Hepatocyte (in vitro differentiated cells): ENCODE data around the gene GDI1. TPM values are rescaled to one million over a fixed set of nuclear protein-coding genes. Genes with fewer than 3 reads are reported as not detected.

ENCODE experiments used
- DNase-seq: peaks from one replicate; pipeline ENCODE4 v3.0.0-alpha.2; 2016; ENCODE audit warnings: low spot score
- H2AFZ ChIP-seq: fragments of 200-600 bp; sonication (generic); 2 replicates; pipeline ENCODE4 v1.6.0; 2016; ENCODE audit warnings: antibody characterized with exemption, mild to moderate bottlenecking
- H3K27ac ChIP-seq: fragments of 200-600 bp; sonication (generic); 2 replicates; pipeline ENCODE4 v1.5.1; 2016; ENCODE audit warnings: mild to moderate bottlenecking
- H3K27me3 ChIP-seq: fragments of 200-600 bp; sonication (generic); 2 replicates; pipeline ENCODE4 v1.6.1; 2016
- H3K36me3 ChIP-seq: fragments of 200-600 bp; sonication (generic); replicated peaks from 2 replicates; pipeline ENCODE4 v1.5.1; 2016; ENCODE audit warnings: low read depth; ENCODE audit not compliant: insufficient read depth
- H3K4me1 ChIP-seq: fragments of 200-600 bp; sonication (generic); 2 replicates; pipeline ENCODE4 v1.5.1; 2016; ENCODE audit warnings: mild to moderate bottlenecking, moderate library complexity; ENCODE audit not compliant: insufficient read depth
- H3K4me2 ChIP-seq: fragments of 200-600 bp; sonication (generic); 2 replicates; pipeline ENCODE4 v1.6.0; 2016
- H3K4me3 ChIP-seq: fragments of 200-600 bp; sonication (generic); 2 replicates; pipeline ENCODE4 v1.5.1; 2016; ENCODE audit warnings: mild to moderate bottlenecking
- H3K79me2 ChIP-seq: fragments of 200-600 bp; sonication (generic); 2 replicates; pipeline ENCODE4 v1.6.0; 2017; ENCODE audit warnings: mild to moderate bottlenecking
- H3K9me2 ChIP-seq: fragments of 200-600 bp; sonication (generic); replicated peaks from 2 replicates; pipeline ENCODE4 v1.6.0; 2017; ENCODE audit warnings: mild to moderate bottlenecking; ENCODE audit not compliant: insufficient read depth
- H3K9me3 ChIP-seq: fragments of 200-600 bp; sonication (generic); 2 replicates; pipeline ENCODE4 v1.5.1; 2016; ENCODE audit warnings: low read depth, mild to moderate bottlenecking
- H4K20me1 ChIP-seq: fragments of 200-600 bp; sonication (generic); 2 replicates; pipeline ENCODE4 v1.6.0; 2016; ENCODE audit warnings: mild to moderate bottlenecking; ENCODE audit not compliant: insufficient read depth, poor library complexity, severe bottlenecking
- EZH2 ChIP-seq: fragments of 200-600 bp; sonication (generic); IDR thresholded peaks from 2 replicates; pipeline ENCODE4 v1.6.1; 2016; ENCODE audit warnings: antibody characterized with exemption, mild to moderate bottlenecking, borderline replicate concordance
- EZH2phosphoT487 ChIP-seq: fragments of 200-600 bp; sonication (generic); IDR thresholded peaks from one replicate; pipeline ENCODE4 v1.6.1; 2018; ENCODE audit warnings: antibody characterized with exemption, mild to moderate bottlenecking, low read depth, moderate library complexity; ENCODE audit not compliant: unreplicated experiment, severe bottlenecking
- WGBS: methylation state at CpG from one replicate; pipeline ENCODE4 v1.1.6; 2016; ENCODE audit warnings: low lambda C conversion rate; ENCODE audit errors: missing lambda C conversion rate; 5-methylcytosine and 5-hydroxymethylcytosine counted together
- microRNA-seq: library from miRNA; unstranded; fragments of <30 nt; microRNA quantifications from one replicate; pipeline ENCODE4, GENCODE V29; 2017
- polyA plus RNA-seq: library from polyadenylated mRNA; unstranded; fragments of >200 nt; fragmentation: Nextera tagmentation; extraction: Ambion mirVana; gene quantifications from 2 replicates; pipeline ENCODE4 v1.2.1, GENCODE V29; 2016
- small RNA-seq: library from RNA; depleted of rRNA; stranded (forward); fragments of <200 nt; gene quantifications from one replicate; pipeline ENCODE3, GENCODE V24; 2014
- total RNA-seq: library from RNA; depleted of rRNA; stranded (reverse); fragments of >200 nt; gene quantifications from 2 replicates; pipeline ENCODE4 v1.2.3, GENCODE V29; 2014
- TF ChIP-seq, protein P1 (sequence below): fragments of 200-600 bp; sonication (generic); IDR thresholded peaks from 2 replicates; pipeline ENCODE4 v1.5.1; 2016; ENCODE audit warnings: antibody characterized with exemption, mild to moderate bottlenecking; ENCODE audit not compliant: poor library complexity

The GDI1 gene
- total and polyA plus RNA-seq, 2 experiments from 2014 or later = 101 to 102 TPM

- Histone ChIP-seq H3K79me2 (peaks cover 5% of the 10 kb centered on the region), H3K36me3 (no peaks in the 10 kb centered on the region), H3K9me3 (no peaks in the 10 kb centered on the region), H3K9me2 (no peaks in the 10 kb centered on the region), H3K4me1 (peaks cover 2% of the 10 kb centered on the region), H2AFZ (no peak overlapping the region), H3K27me3 (no peaks in the 10 kb centered on the region), H3K4me3 (no peak overlapping the region), H3K4me2 (peak overlapping the region; percentile 81), H4K20me1 (no peaks in the 10 kb centered on the region), H3K27ac (peak overlapping the region; percentile 94)
- TF ChIP-seq EZH2 (no peak), EZH2phosphoT487 (no peak)
- TF ChIP-seq, protein P1, sequence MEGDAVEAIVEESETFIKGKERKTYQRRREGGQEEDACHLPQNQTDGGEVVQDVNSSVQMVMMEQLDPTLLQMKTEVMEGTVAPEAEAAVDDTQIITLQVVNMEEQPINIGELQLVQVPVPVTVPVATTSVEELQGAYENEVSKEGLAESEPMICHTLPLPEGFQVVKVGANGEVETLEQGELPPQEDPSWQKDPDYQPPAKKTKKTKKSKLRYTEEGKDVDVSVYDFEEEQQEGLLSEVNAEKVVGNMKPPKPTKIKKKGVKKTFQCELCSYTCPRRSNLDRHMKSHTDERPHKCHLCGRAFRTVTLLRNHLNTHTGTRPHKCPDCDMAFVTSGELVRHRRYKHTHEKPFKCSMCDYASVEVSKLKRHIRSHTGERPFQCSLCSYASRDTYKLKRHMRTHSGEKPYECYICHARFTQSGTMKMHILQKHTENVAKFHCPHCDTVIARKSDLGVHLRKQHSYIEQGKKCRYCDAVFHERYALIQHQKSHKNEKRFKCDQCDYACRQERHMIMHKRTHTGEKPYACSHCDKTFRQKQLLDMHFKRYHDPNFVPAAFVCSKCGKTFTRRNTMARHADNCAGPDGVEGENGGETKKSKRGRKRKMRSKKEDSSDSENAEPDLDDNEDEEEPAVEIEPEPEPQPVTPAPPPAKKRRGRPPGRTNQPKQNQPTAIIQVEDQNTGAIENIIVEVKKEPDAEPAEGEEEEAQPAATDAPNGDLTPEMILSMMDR = no peak
- 92% methylated on average over 4 of the region's 4 CpGs for WGBS
- no peak for DNase-seq
These were observed 52.2 kb downstream of the GDI1 start for GRCh38 chrX:154489182-154489581.

DNA sequence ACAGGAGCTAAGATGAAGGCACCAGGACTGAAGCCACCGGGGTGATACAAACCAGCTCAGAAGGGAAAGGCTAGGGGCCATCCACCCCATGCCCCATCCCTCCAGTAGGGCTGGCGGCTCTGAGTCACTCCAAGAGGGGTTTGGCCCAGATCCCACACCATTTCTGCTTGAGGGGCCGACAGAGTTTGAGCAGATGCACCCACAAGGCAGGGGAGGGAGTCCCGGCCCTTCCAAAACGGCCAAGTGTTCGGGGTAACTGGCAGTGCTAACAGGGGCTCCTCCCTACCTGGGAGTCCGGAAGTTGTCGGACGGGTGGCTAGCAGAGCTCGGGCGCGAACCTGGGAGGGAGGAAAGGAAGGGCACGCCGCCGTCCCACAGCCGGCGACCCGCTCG is 53.1 kb downstream of the GDI1 start:
- Histone ChIP-seq H3K9me3 (no peaks in the 10 kb centered on the region), H3K27me3 (no peaks in the 10 kb centered on the region), H3K79me2 (peaks cover 5% of the 10 kb centered on the region), H3K36me3 (no peaks in the 10 kb centered on the region), H3K4me2 (peak overlapping the region; percentile 81), H3K9me2 (no peaks in the 10 kb centered on the region), H3K4me3 (peak overlapping the region; percentile 38), H3K4me1 (peaks cover 2% of the 10 kb centered on the region), H2AFZ (no peak overlapping the region), H3K27ac (peak overlapping the region; percentile 94), H4K20me1 (no peaks in the 10 kb centered on the region)
- 52% methylated on average over 10 of the region's 19 CpGs for WGBS
- TF ChIP-seq EZH2 (no peak), EZH2phosphoT487 (no peak)
- TF ChIP-seq, protein P1 = no peak
- DNase-seq = peak; percentile 45

DNA sequence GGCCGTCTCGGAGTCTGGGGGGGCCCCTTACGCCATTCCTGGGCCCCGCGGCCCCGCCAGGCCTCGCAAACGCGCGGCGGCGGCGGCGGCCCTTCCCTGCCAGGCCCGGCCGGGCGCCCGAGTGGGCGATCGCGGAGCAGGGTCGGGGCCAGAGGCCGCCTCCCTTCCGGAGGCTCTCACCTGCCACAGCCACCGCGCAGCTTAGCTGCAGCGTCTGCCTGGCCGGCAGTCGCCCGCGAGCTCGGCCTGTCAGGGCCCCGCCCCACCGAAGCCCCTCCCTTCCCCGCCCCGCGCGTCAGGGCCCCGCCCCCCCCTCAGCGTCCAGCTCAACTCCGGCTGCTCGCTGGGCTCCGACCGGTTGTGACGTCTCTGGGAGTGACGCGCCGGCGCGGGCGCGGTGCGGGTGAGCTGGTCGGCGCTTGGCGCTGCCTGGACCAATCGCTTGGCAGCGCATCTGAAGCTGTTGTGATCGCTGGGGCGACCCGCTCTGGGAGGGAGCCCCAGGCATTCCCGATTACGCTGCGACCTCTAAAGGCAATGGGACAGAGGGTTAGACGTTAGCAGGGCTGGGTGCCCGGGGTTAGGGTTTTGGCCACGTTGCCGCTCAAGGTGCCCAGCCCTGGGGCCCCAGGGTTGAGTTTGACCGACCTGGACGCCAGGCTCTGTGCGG is 53.6 kb downstream of the GDI1 start, which contains the start of gene SLC10A3:
Gene SLC10A3, minus strand, starts transcription at position 216 of the 670 bp plus-strand sequence. CDS start 1,689 bp downstream, outside the sequence.
- Histone ChIP-seq H3K36me3 (no peaks in the 10 kb centered on the region), H3K27me3 (no peaks in the 10 kb centered on the region), H3K9me3 (no peaks in the 10 kb centered on the region), H3K9me2 (no peaks in the 10 kb centered on the region), H3K79me2 (peaks cover 3% of the 10 kb centered on the region), H3K4me1 (peaks cover 2% of the 10 kb centered on the region), H4K20me1 (no peaks in the 10 kb centered on the region), H3K4me2 (peak within 1 kb of the TSS; percentile 81), H3K27ac (peak within 1 kb of the TSS; percentile 97), H3K4me3 (peak within 1 kb of the TSS; percentile 46), H2AFZ (peak within 1 kb of the TSS; percentile 85)
- 42% methylated on average over 50 of the region's 71 CpGs for WGBS
- peak; percentile 95 for DNase-seq
- TF ChIP-seq EZH2 (no peak), EZH2phosphoT487 (no peak)
- TF ChIP-seq, protein P1 = no peak

Small RNAs within 50 kb of the gene (microRNA-seq; reads per million reads assigned to microRNA genes)
- 7.2 reads per million, percentile 18 among the genes with 10 or more reads in this experiment for gene MIR6858

Small RNAs within 50 kb of the gene (small RNA-seq; reads per million reads assigned to genes)
- gene MIR6858 (0.22 reads per million), gene SNORA70 (not detected)

Other genes starting within 250 kb of the GDI1 start
- gene OPN1MW2, start 217.4 kb upstream of the GDI1 start, total RNA-seq = not detected in 2 replicates
- gene OPN1MW2, start 217.4 kb upstream of the GDI1 start, polyA plus RNA-seq = not detected in 2 replicates
- gene OPN1MW3, start 179.6 kb upstream of the GDI1 start, total RNA-seq = not detected in 2 replicates
- not detected in 2 replicates for gene OPN1MW3, start 179.6 kb upstream of the GDI1 start, polyA plus RNA-seq
- gene TEX28, start 142.0 kb upstream of the GDI1 start, total RNA-seq = not detected in 2 replicates
- gene TEX28, start 142.0 kb upstream of the GDI1 start, polyA plus RNA-seq = not detected in 2 replicates
- gene TKTL1, start 141.4 kb upstream of the GDI1 start, total RNA-seq = not detected in 2 replicates
- 0.52 and 1.1 TPM in 2 replicates for gene TKTL1, start 141.4 kb upstream of the GDI1 start, polyA plus RNA-seq
- 220 and 396 TPM in 2 replicates for gene FLNA, start 62.5 kb upstream of the GDI1 start, total RNA-seq
- 468 and 471 TPM in 2 replicates for gene FLNA, start 62.5 kb upstream of the GDI1 start, polyA plus RNA-seq
- gene EMD, start 57.9 kb upstream of the GDI1 start, total RNA-seq = 34.2 and 39.4 TPM in 2 replicates
- gene EMD, start 57.9 kb upstream of the GDI1 start, polyA plus RNA-seq = 61.0 and 65.7 TPM in 2 replicates
- gene RPL10, start 38.8 kb upstream of the GDI1 start, total RNA-seq = 4,114 and 4,460 TPM in 2 replicates
- gene RPL10, start 38.8 kb upstream of the GDI1 start, polyA plus RNA-seq = 1,206 and 1,210 TPM in 2 replicates
- 36.1 and 39.7 TPM in 2 replicates for gene DNASE1L1, start 27.9 kb upstream of the GDI1 start, total RNA-seq
- 22.3 and 22.6 TPM in 2 replicates for gene DNASE1L1, start 27.9 kb upstream of the GDI1 start, polyA plus RNA-seq
- 25.0 and 26.7 TPM in 2 replicates for gene TAFAZZIN, start 25.6 kb upstream of the GDI1 start, total RNA-seq
- 41.3 and 69.6 TPM in 2 replicates for gene TAFAZZIN, start 25.6 kb upstream of the GDI1 start, polyA plus RNA-seq
- gene ATP6AP1, start 8.5 kb upstream of the GDI1 start, total RNA-seq = 116 and 131 TPM in 2 replicates
- 265 and 268 TPM in 2 replicates for gene ATP6AP1, start 8.5 kb upstream of the GDI1 start, polyA plus RNA-seq
- 52.1 and 65.9 TPM in 2 replicates for gene FAM50A, start 7.0 kb downstream of the GDI1 start, total RNA-seq
- gene FAM50A, start 7.0 kb downstream of the GDI1 start, polyA plus RNA-seq = 147 and 178 TPM in 2 replicates
- gene PLXNA3, start 21.1 kb downstream of the GDI1 start, total RNA-seq = 10.6 and 14.1 TPM in 2 replicates
- 23.2 and 28.7 TPM in 2 replicates for gene PLXNA3, start 21.1 kb downstream of the GDI1 start, polyA plus RNA-seq
- gene LAGE3, start 42.1 kb downstream of the GDI1 start, total RNA-seq = 32.2 and 40.0 TPM in 2 replicates
- 49.4 and 50.8 TPM in 2 replicates for gene LAGE3, start 42.1 kb downstream of the GDI1 start, polyA plus RNA-seq
- gene UBL4A, start 49.5 kb downstream of the GDI1 start, total RNA-seq = 25.0 and 26.7 TPM in 2 replicates
- gene UBL4A, start 49.5 kb downstream of the GDI1 start, polyA plus RNA-seq = 29.9 and 34.0 TPM in 2 replicates
- gene SLC10A3, start 53.5 kb downstream of the GDI1 start, total RNA-seq = 28.8 and 29.3 TPM in 2 replicates
- gene SLC10A3, start 53.5 kb downstream of the GDI1 start, polyA plus RNA-seq = 48.3 and 59.8 TPM in 2 replicates
- 33.8 and 41.1 TPM in 2 replicates for gene FAM3A, start 79.1 kb downstream of the GDI1 start, total RNA-seq
- gene FAM3A, start 79.1 kb downstream of the GDI1 start, polyA plus RNA-seq = 68.0 and 70.9 TPM in 2 replicates
- gene G6PD, start 109.7 kb downstream of the GDI1 start, total RNA-seq = 24.8 and 26.2 TPM in 2 replicates
- 9.8 and 12.8 TPM in 2 replicates for gene G6PD, start 109.7 kb downstream of the GDI1 start, polyA plus RNA-seq
- 19.7 and 21.4 TPM in 2 replicates for gene IKBKG, start 110.5 kb downstream of the GDI1 start, total RNA-seq
- gene IKBKG, start 110.5 kb downstream of the GDI1 start, polyA plus RNA-seq = 30.7 and 32.9 TPM in 2 replicates
- not detected in 2 replicates for gene CTAG1A, start 148.0 kb downstream of the GDI1 start, total RNA-seq
- not detected in 2 replicates for gene CTAG1A, start 148.0 kb downstream of the GDI1 start, polyA plus RNA-seq
- not detected in 2 replicates for gene CTAG1B, start 182.1 kb downstream of the GDI1 start, total RNA-seq
- gene CTAG1B, start 182.1 kb downstream of the GDI1 start, polyA plus RNA-seq = not detected in 2 replicates
- not detected in 2 replicates for gene CTAG2, start 216.4 kb downstream of the GDI1 start, total RNA-seq
- gene CTAG2, start 216.4 kb downstream of the GDI1 start, polyA plus RNA-seq = not detected in 2 replicates